GM12878 (cell line): ENCODE results near the gene NSDHL. TPM values are rescaled to one million over a fixed set of nuclear protein-coding genes. Genes with fewer than 3 reads are reported as not detected.

Source experiments
- ATAC-seq: fragments of 200-7000 bp; cut with Tn5 transposase; 3 replicates; pipeline ENCODE4 v1.9.1; 2020; ENCODE audit warnings: mild to moderate bottlenecking, moderate library complexity
- BruUV-seq: library from RNA; stranded (reverse); fragments of 400-500 nt; replicated peaks from 2 replicates; lab custom pipeline; 2021; lab: Mats Ljungman, UMichigan
- CTCF ChIA-PET: fragments of 300-600 bp; sonication (Branson Sonifier 250); formaldehyde crosslinking; extraction: SDS; loops from one replicate; lab custom pipeline; 2021; ENCODE audit warnings: inconsistent platforms; lab: Yijun Ruan, JAX
- POLR2A ChIA-PET: fragments of 350-600 bp; formaldehyde crosslinking; extraction: SDS; loops from one replicate; lab custom pipeline; 2021; ENCODE audit warnings: inconsistent platforms; lab: Charles Lee
- RAD21 ChIA-PET: fragments of 300-600 bp; sonication (Branson Sonifier 250); formaldehyde crosslinking; loops from one replicate; lab custom pipeline; 2023; ENCODE audit warnings: antibody characterized with exemption; ENCODE audit not compliant: unreplicated experiment; lab: Charles Lee
- SMC1A ChIA-PET: fragments of 300-600 bp; sonication (Branson Sonifier 250); formaldehyde crosslinking; loops from one replicate; lab custom pipeline; 2023; ENCODE audit not compliant: unreplicated experiment, uncharacterized antibody; lab: Charles Lee
- DNase-seq: peaks from one replicate; pipeline ENCODE4 v3.0.0-alpha.2; 2011; ENCODE audit warnings: low read depth, low spot score
- FAIRE-seq: peaks from 3 replicates; lab custom pipeline; 2011; peaks lifted over from hg19 to GRCh38; lab: Jason Lieb, UNC
- H2AFZ ChIP-seq: 2 replicates; pipeline ENCODE4 v1.6.0; 2011; ENCODE audit warnings: low read depth, low read length, control low read depth; ENCODE audit not compliant: control insufficient read depth
- H3K27ac ChIP-seq: 2 replicates; pipeline ENCODE4 v1.5.1; 2011; ENCODE audit warnings: control low read depth; ENCODE audit not compliant: control insufficient read depth, insufficient read depth
- H3K27me3 ChIP-seq, 2 experiments: replicated peaks in 1 of 2; 2 replicates each; pipeline versions ENCODE4 v1.6.0 to v1.6.1; 2011; ENCODE audit warnings: low read length in 1 of 2; ENCODE audit not compliant: control insufficient read depth in 2 of 2, insufficient read depth in 2 of 2
- H3K36me3 ChIP-seq, 2 experiments: 2 replicates each; pipeline ENCODE4 v1.5.1; 2011; ENCODE audit warnings: low read length in 1 of 2; ENCODE audit not compliant: control insufficient read depth in 2 of 2, insufficient read depth in 2 of 2
- H3K4me1 ChIP-seq: 2 replicates; pipeline ENCODE4 v1.6.1; 2011; ENCODE audit warnings: mild to moderate bottlenecking, low read length, moderate library complexity, mixed read lengths; ENCODE audit not compliant: control insufficient read depth, insufficient read depth
- H3K4me2 ChIP-seq: 2 replicates; pipeline ENCODE4 v1.6.0; 2011; ENCODE audit warnings: control low read depth; ENCODE audit not compliant: control insufficient read depth, insufficient read depth
- H3K4me3 ChIP-seq: fragments of 200-600 bp; sonication (generic); 2 replicates; pipeline ENCODE4 v1.5.1; 2016
- H3K79me2 ChIP-seq: 2 replicates; pipeline ENCODE4 v1.6.0; 2011; ENCODE audit warnings: low read length; ENCODE audit not compliant: control insufficient read depth, insufficient read depth
- H3K9ac ChIP-seq: 2 replicates; pipeline ENCODE4 v1.8.0; 2011; ENCODE audit warnings: low read length, control low read depth, mixed read lengths; ENCODE audit not compliant: control insufficient read depth, insufficient read depth
- H3K9me3 ChIP-seq: replicated peaks from 3 replicates; pipeline ENCODE4 v1.5.1; 2011; ENCODE audit warnings: mild to moderate bottlenecking, low read length; ENCODE audit not compliant: control insufficient read depth, insufficient read depth
- H4K20me1 ChIP-seq: 2 replicates; pipeline ENCODE4 v1.6.0; 2011; ENCODE audit not compliant: control insufficient read depth, insufficient read depth
- CHD2 ChIP-seq: IDR thresholded peaks from 2 replicates; pipeline ENCODE4 v1.6.1; 2011; ENCODE audit warnings: low read depth, low read length, improper control_type of control experiment, borderline replicate concordance
- FOXK2 ChIP-seq: fragments of 450-650 bp; IDR thresholded peaks from 2 replicates; pipeline ENCODE4 v1.6.1; 2017; ENCODE audit warnings: mild to moderate bottlenecking, moderate library complexity
- POLR2AphosphoS5 ChIP-seq: IDR thresholded peaks from 2 replicates; pipeline ENCODE4 v1.6.1; 2011; ENCODE audit warnings: mild to moderate bottlenecking, low read length, inconsistent platforms
- whole genome bisulfite sequencing: methylation state at CpG from one replicate; pipeline ENCODE4 v1.1.6; 2016; ENCODE audit warnings: low lambda C conversion rate; ENCODE audit not compliant: insufficient replicate concordance, insufficient coverage; ENCODE audit errors: missing lambda C conversion rate; 5-methylcytosine and 5-hydroxymethylcytosine counted together
- in situ Hi-C: fragments of 300-500 bp; cut with MboI; formaldehyde crosslinking; loops from 9 replicates; pipeline ENCODE4 v1.14.3; 2018; ENCODE audit warnings: mixed read lengths
- intact Hi-C: fragments of 100-400 bp; cut with micrococcal nuclease; formaldehyde crosslinking; loops from one replicate; pipeline ENCODE4 v1.14.2; 2022; ENCODE audit not compliant: unreplicated experiment
- polyA plus RNA-seq, 11 experiments: library from polyadenylated mRNA; depleted of rRNA in 4 of 11; unstranded in 6 of 11; stranded (reverse) in 5 of 11; fragments of >200 nt; fragmentation: Nextera tagmentation in 4 of 11; fragmentation: Illumina TruSeq in 1 of 11; extraction: Ambion mirVana in 4 of 11; extraction: Trizol in 1 of 11; gene quantifications; 1 replicate in 1 of 11; 2 replicates in 10 of 11; pipeline versions ENCODE4 v1.2.1 to v1.2.3, GENCODE V29; 2011 to 2016; ENCODE audit warnings: inconsistent platforms in 2 of 11, missing spikeins in 2 of 11, low read depth in 1 of 11
- total RNA-seq, 4 experiments: library from RNA; depleted of rRNA in 3 of 4; stranded (reverse); fragments of >200 nt in 3 of 4; fragmentation: Illumina TruSeq in 1 of 4; extraction: Trizol in 1 of 4; gene quantifications; 2 replicates each; pipeline versions ENCODE4 v1.2.1 to v1.2.3, GENCODE V29; 2013 to 2021
- TF ChIP-seq, protein P1 (sequence below): fragments of 450-650 bp; IDR thresholded peaks from 2 replicates; pipeline ENCODE4 v1.6.1; 2017; ENCODE audit warnings: mild to moderate bottlenecking

Gene NSDHL
- total and polyA plus RNA-seq, 10 of the 15 experiments (the other 5 are each of a cell fraction or from before 2014, with no cell fraction given), result 16.9 to 37.1 (median 26.9) TPM

DNA sequence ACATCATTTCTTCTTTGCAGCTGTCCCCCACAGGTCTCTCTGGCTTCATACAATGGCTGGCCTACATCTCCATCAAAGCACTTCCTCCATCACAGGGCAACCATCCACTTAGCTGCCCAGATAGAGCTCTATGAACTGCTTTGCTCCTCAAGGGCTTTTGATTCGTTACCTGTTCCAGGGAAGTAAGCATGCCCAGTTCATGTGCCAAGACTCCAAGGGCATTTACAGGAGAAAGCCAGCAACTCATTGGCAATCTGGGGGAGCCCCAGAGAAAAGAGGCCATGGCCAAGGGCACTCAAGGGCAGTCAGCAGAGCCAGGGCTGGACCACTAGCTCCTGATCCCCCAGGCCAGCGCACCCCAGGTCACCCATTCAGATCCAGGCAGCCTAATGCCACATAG, 42.5 kb downstream of the NSDHL start:
- WGBS, result 44% methylated on average over 2 of the region's 2 CpGs
- BruUV-seq, result no TSS peak
- no peak overlapping the region for H3K4me3 ChIP-seq

More for the DNA sequence above, 42.5 kb downstream of the NSDHL start:
- FAIRE-seq, result no peak
- H3K9ac ChIP-seq, result no peak overlapping the region
- POLR2A ChIA-PET, result no interaction called here
- TF ChIP-seq CHD2, result no peak
- no peak for TF ChIP-seq FOXK2
- no peak for TF ChIP-seq POLR2AphosphoS5
- TF ChIP-seq, protein P1, sequence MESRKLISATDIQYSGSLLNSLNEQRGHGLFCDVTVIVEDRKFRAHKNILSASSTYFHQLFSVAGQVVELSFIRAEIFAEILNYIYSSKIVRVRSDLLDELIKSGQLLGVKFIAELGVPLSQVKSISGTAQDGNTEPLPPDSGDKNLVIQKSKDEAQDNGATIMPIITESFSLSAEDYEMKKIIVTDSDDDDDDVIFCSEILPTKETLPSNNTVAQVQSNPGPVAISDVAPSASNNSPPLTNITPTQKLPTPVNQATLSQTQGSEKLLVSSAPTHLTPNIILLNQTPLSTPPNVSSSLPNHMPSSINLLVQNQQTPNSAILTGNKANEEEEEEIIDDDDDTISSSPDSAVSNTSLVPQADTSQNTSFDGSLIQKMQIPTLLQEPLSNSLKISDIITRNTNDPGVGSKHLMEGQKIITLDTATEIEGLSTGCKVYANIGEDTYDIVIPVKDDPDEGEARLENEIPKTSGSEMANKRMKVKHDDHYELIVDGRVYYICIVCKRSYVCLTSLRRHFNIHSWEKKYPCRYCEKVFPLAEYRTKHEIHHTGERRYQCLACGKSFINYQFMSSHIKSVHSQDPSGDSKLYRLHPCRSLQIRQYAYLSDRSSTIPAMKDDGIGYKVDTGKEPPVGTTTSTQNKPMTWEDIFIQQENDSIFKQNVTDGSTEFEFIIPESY, result no peak
- TF ChIP-seq, all 136 proteins: peak for 0
- no peaks in the 10 kb centered on the region for H3K27me3 ChIP-seq
- SMC1A ChIA-PET, result no interaction called here
- intact Hi-C loops, result no loop called here
- DNase-seq (no peak), ATAC-seq (no peak)
- H4K20me1 ChIP-seq, result no peaks in the 10 kb centered on the region
- CTCF ChIA-PET, result no interaction called here
- H2AFZ ChIP-seq, result no peak overlapping the region
- RAD21 ChIA-PET, result no interaction called here
- no peak overlapping the region for H3K27ac ChIP-seq
- H3K9me3 ChIP-seq, result no peaks in the 10 kb centered on the region; the same call in 2 of the 3 replicates
- H3K36me3 ChIP-seq, result no peaks in the 10 kb centered on the region; a peak in 1 of 4 replicates
- H3K4me2 ChIP-seq, result no peak overlapping the region
- H3K4me1 ChIP-seq, result no peaks in the 10 kb centered on the region
- no peaks in the 10 kb centered on the region for H3K79me2 ChIP-seq
- in situ Hi-C loops, result no loop called here
